ENCODE measurements around the gene DCTD. TPM values are rescaled to one million over a fixed set of nuclear protein-coding genes. Genes with fewer than 3 reads are reported as not detected.

DCTD gene
- total RNA-seq, 1 experiment from 2014 or later, result 69.0 TPM

DNA sequence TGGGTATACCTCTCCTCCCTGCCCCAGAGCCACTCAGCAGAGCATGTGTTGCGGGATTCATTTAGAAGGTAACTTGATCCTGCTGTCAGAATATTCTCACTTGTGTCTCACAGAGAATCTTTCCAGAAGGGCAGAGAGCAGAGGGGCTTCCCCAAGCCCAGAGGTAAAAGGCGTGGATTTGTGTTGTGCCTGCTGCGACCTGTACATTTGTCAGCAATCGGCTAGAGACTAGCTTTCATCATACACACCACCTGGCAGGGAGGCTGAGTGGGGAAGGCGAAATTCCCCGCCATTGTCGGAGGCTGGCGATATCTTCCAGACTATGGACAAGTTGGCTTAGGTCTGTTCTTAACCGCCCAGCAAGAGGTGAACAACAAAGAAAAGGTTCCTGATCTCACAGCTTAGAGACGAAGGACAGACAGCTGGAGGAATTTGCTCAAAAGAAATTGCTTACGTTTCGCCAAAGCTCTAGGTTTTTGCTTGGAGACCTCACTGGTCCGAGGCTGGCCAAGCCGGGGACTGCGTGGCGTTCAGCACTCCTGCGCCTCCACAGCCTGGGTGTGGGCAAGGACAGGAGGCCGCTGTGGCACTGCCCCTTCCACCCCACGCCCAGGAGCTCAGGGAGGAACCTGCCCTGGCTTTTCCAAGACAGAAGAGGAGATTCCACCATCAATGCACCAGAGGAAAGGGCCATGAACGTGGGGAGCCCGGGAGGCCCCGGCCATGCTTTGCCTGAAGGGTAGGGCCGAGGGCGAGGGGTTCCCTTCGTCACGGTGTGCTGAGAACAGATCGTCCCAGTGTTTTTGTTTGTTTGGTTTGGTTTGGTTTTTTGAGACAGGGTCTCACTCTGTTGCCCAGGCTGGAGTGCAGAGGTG is 69.4 kb downstream of the DCTD start:
- DNase-seq (ENCODE audit: extremely low read depth, low read depth), result no peak

DNA sequence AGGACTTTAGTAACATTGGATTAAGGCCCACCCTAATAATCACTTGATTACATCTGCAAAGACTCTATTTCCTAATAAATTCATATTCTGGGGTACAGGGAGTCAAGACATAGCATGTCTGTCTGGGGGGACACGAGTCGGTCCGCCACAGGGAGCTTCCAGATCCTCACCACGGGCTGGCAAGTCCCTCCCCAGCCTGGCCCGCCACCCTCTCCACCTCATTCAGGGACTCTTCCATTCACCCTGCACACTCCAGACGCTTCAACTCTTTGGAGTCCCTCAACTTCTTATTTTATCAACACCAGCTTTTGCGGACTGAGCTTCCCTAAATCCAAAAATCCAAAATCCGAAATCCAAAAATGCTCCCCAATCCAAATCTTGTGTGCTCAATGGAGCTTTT is 71.2 kb downstream of the DCTD start:
- no peak for DNase-seq (ENCODE audit: extremely low read depth, low read depth)

DNA sequence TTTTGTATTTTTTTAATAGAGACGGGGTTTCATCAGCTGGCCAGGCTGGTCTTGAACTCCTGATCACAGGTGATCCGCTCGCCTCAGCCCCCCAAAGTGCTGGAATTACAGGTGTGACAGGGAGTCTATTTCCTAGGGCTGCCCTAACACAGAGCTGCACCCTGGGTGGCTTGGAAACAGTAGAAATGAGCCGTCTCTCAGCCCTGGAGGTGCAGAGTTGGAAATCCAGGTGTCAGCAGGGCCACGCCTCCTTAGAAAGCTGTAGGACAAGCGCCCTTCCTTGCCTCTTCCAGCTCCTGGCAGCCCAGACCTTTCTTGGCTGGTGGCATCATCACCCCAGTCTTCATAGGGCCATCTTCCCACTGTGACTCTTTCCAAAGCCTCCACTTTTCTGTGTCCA is 71.6 kb downstream of the DCTD start:
- DNase-seq (ENCODE audit: extremely low read depth, low read depth), result no peak

DNA sequence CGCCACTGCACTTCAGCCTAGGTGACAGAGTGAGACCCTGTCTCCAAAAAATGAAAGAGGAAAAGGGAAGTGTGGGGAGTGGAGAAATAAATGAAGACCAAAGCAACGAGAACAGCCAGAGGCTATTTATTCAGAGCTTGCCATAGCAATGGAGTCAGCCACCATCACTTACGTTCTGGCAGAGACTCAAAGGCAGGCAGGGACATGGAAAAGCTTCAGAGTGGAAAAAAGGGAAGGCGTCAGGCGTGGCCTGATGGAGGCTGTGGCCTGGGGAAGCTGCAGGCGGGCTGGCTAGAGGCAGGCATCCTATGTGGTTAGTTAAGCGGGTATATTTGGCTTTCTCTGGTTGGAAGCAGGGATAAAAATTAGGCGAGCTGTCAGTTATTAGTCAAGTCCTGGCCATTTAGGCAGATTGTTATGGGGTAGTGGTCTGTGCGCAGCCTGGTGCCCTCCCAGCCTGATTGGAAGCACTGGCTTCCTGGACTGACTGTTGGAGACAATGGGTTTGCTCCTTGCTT is 73.3 kb downstream of the DCTD start:
- DNase-seq (ENCODE audit: extremely low read depth, low read depth), result no peak

DNA sequence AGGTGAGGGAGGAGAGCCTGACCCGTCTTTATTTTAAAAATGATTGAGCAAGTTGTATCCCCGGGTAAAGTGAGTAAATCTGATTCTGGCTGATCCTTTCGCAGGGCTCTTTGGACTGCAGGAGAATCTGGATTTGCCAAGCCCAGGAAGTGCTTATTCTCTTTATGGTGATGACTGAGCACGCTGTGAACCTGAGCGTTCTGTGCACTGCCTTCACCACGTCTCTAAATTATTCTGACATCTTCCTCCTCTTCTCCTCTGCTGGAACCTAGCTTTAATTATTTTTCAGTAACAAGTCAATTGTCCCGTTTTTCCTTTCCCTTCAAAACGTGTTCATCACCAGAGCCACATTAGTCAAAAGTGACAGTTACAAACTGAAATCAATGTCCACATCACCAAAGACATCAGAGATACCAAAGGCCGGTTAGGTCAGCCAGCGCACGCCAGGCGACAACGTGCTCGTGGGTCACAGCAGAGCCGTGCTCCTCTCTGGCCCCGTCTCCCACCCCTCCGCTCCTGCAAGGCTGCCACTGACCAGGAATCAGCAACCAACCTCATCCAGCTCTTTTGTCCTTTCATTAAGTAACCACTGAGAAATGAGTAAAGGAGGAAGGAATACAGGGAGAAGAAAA is 74.3 kb downstream of the DCTD start:
- DNase-seq (ENCODE audit: extremely low read depth, low read depth), result no peak

DNA sequence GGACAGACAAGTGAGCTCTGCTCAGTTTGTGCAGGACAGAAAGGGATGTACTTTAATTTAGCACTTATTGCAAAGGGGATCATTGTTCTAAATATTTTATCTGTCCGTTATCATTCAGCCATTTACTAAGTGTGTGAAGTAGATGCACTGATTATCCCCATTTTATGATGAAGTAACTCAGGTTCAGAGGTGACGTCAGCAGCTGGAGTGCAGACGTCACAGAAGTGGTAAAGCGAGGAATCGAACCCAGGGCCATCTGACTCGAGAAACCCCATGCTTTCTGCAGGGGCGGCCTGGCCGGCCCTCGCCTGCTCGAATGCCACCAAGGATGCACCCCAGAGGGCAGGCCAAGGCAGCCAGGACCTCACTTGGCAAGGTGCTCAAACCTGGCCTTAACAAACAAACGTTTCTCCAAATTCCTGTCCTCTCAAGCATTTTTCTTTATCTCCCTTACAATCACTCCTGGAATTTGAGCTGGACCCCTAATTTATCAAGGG is 75.0 kb downstream of the DCTD start:
- DNase-seq (ENCODE audit: extremely low read depth, low read depth), result no peak

DNA sequence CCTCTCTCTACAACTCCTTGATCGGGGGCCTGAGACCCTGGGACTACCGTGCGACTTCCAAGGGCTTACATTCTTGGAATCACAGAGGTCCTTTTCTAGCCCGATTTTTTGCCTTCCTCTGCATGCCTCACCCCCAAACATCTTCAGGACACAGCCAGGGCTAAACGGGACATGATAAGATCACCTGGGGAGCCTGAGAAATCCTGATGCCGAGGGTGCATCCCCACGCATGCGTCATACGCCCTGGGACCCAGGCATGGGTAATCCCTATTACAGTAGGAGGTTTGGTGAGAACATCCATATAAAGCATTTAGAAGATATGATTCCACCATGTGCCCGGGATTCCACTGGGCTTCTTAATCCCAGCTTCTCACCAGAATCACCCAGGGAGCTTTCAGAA is 77.1 kb downstream of the DCTD start:
- DNase-seq (ENCODE audit: extremely low read depth, low read depth), result no peak

Other genes with a start within 250 kb of the DCTD start
- gene WWC2, start 181.9 kb upstream of the DCTD start, total RNA-seq (2014; rRNA removed; shearing (Covaris generic)), result 24.8 and 28.1 TPM in 2 replicates